Activated CD4-positive, alpha-beta memory T cell treated with anti-CD3 and anti-CD28 coated beads, Interleukin-2, amount 10 ng/mL, durations not matched to agents 7 days and 5 days (primary cell): ENCODE results near the gene NPW. TPM values are rescaled to one million over a fixed set of nuclear protein-coding genes. Genes with fewer than 3 reads are reported as not detected.
A peak's percentile ranks its signal among the peaks of the same experiment; 100 is the strongest.

Experiments
- CTCF ChIA-PET: fragments of 350-600 bp; sonication (Branson Sonifier 250); formaldehyde crosslinking; loops from one replicate; lab custom pipeline; 2021; ENCODE audit warnings: antibody characterized with exemption, inconsistent platforms; lab: Charles Lee
- POLR2A ChIA-PET: fragments of 350-600 bp; sonication (Branson Sonifier 250); formaldehyde crosslinking; loops from one replicate; lab custom pipeline; 2021; ENCODE audit warnings: antibody characterized with exemption; lab: Charles Lee
- DNase-seq: peaks from one replicate; pipeline ENCODE4 v3.0.0-alpha.2; 2020
- H3K27ac Mint-ChIP-seq: one replicate; pipeline ENCODE4 v1.8.0; 2021; ENCODE audit warnings: mild to moderate bottlenecking, mixed read lengths
- H3K27me3 Mint-ChIP-seq: one replicate; pipeline ENCODE4 v1.8.0; 2021; ENCODE audit warnings: mixed read lengths
- H3K36me3 Mint-ChIP-seq: one replicate; pipeline ENCODE4 v1.8.0; 2021; ENCODE audit warnings: low read depth, mixed read lengths
- H3K4me1 Mint-ChIP-seq: one replicate; pipeline ENCODE4 v1.8.0; 2021; ENCODE audit warnings: mixed read lengths
- H3K4me3 Mint-ChIP-seq: one replicate; pipeline ENCODE4 v1.8.0; 2021; ENCODE audit warnings: mild to moderate bottlenecking, mixed read lengths
- H3K9me3 Mint-ChIP-seq: one replicate; pipeline ENCODE4 v1.8.0; 2021; ENCODE audit warnings: mixed read lengths
- total RNA-seq, 2 experiments: library from RNA; stranded (reverse); gene quantifications; one replicate each; pipeline ENCODE4 v1.2.3, GENCODE V29; 2021

The NPW gene
- under 1 TPM; 0.48 to 0.65 TPM for total RNA-seq

DNA sequence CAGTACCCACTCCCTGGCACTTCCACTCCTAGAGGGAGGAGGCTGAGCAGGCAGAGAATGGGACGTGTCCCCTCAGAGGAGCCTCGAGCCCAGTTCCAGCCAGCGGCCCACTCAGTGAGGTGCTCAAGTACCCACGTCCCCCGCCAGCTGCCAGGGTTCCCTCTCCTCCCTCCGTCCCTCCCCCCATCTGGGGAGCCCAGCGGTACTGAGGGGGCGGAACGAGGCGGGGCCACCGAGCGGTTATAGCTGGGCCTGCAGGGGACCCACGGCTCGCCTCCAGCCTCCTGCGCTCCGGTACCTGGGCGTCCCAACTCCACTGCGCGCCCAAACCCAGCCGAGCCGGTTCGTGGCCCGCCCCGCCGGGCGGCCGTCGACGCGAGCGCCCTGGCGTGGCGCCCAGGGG is at the start of gene NPW:
NPW (plus strand) TSS at position 268 of the 403 bp plus-strand sequence.
- peaks cover 31% of the 10 kb centered on the region for H3K27me3 Mint-ChIP-seq
- no peaks in the 10 kb centered on the region for H3K9me3 Mint-ChIP-seq
- H3K4me3 Mint-ChIP-seq = no peak within 1 kb of the TSS
- ChIA-PET CTCF (interaction anchor here (1.2 to 1.6 kb wide), 3 partner anchors 28 to 127 kb away, joined by 4 to 7 read pairs (median 6); partner anchors contain the start of genes NTHL1 and TSC2), POLR2A (interaction anchor here (2.5 kb wide), 1 partner anchor 136 kb away, joined by 8 read pairs; the partner anchor contains the start of gene TRAF7)
- peaks cover 14% of the 10 kb centered on the region for H3K4me1 Mint-ChIP-seq
- no peak within 1 kb of the TSS for H3K27ac Mint-ChIP-seq
- H3K36me3 Mint-ChIP-seq = no peaks in the 10 kb centered on the region
- DNase-seq = no peak

DNA sequence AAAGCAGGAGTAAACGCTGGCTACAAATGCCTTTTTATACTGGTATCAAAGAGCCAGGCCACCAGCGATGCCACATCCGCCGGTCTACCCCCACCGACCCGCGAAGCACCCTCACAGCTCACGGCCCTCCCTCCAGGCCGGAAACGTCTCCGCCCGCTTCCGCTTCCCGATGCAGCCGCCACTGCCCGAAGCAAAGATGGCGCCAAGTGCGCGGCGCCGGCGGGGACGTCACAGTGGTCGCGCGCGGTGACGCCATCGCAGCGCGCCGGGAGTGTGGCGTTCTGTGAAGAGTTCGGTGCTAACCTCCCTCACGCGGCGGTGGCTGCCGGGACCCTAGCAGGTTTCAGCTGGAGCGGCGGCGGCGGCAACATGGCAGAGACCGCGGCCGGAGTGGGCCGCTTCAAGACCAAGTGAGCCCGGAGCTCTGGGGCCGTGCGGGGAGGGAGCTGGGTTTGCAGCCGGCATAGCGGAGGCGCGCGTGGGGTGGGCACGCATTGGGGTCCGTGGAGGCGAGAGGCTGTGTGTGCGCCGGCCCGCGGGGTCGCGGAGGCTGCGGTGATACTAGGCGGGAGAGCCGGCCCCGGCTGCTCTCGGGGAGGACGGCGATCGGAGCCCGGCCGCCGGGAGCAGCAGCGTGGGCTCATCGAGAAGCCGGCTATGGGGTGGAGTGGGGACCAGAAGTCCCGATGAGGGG is 47.6 kb upstream of the NPW start, which contains the start of gene TBL3:
TBL3 (plus strand) TSS at position 258 of the 694 bp plus-strand sequence; CDS start at position 370, 112 bp downstream.
- H3K36me3 Mint-ChIP-seq = peaks cover 22% of the 10 kb centered on the region
- no peaks in the 10 kb centered on the region for H3K27me3 Mint-ChIP-seq
- ChIA-PET CTCF (interaction anchor here (0.7 to 2.3 kb wide), 7 partner anchors 11 to 183 kb away, joined by 3 to 8 read pairs (median 3); partner anchors contain the start of genes GFER and TRAF7), POLR2A (interaction anchor here (0.7 to 3.9 kb wide), 14 partner anchors 9 to 189 kb away, joined by 3 to 48 read pairs (median 5); partner anchors contain the start of genes GFER, MSRB1, NDUFB10 and NOXO1)
- H3K9me3 Mint-ChIP-seq = no peaks in the 10 kb centered on the region
- peak within 1 kb of the TSS; percentile 95 for H3K27ac Mint-ChIP-seq
- DNase-seq = peak; percentile 98
- peak within 1 kb of the TSS; percentile 90 for H3K4me3 Mint-ChIP-seq
- H3K4me1 Mint-ChIP-seq = peaks cover 34% of the 10 kb centered on the region

DNA sequence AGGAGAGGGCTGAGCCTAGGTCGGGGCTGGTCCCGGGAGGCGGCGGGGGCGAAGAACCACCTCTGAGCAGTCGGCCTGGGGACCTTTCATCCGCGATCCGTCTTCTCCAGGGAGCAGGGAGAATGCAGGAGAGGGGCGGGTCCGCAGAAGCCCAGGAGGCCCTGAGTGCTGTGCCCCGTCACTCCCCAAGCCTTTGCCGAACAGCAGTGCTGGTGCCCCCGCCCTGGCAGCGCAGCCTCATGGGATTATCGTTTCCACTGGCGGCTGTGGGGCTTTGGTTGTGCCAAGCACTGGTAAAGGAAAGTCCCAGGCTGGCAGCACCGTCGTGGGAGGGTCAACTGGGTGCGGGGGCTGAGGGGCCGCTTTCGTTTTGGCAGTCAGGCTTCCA is 47.1 kb upstream of the NPW start:
- Mint-ChIP-seq H3K9me3 (no peaks in the 10 kb centered on the region), H3K4me3 (peak overlapping the region; percentile 90), H3K4me1 (peaks cover 31% of the 10 kb centered on the region), H3K27me3 (no peaks in the 10 kb centered on the region), H3K27ac (peak overlapping the region; percentile 95), H3K36me3 (peaks cover 20% of the 10 kb centered on the region)
- ChIA-PET POLR2A (interaction anchor here (0.7 to 3.9 kb wide), 10 partner anchors 8 to 190 kb away, joined by 3 to 48 read pairs (median 6); partner anchors contain the start of genes GFER, NDUFB10, NOXO1 and NUBP2), CTCF (interaction anchor here (0.8 to 2.3 kb wide), 2 partner anchors 32 to 168 kb away, joined by 3 to 8 read pairs; no protein-coding TSS in a partner anchor)
- peak; percentile 28 for DNase-seq

DNA sequence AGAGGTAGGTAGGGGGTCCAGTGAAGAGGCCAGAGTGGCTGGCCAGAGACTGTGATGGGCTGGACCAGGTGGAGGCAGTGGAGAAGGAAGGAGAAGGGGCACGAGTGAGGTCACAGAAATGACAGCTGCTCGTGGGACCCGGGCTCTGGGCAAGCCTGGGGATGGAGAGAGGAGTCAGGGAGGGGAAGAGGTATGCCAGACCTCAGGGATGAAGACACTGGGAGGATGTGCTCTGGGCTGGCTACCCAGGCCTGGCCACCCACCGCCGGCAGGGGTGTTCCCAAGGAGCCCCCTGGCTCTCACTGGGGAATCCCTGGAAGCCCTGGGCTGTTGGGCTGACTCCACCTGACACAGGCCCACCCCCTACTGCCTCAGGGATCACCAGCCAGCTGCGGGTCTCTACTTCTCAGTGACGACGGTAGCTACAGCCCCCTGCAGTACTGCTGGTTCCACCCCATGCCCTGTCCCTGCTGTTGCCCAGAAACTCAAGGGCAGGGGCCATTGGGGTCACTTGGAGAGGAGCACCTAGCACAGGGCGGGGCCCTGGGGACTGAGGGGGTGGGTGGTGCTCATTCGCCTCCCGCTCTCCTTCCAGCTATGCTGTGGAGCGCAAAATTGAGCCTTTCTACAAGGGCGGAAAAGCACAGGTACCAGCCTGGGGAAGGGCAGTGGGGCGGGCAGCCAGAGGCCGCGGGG is 46.0 kb upstream of the NPW start:
- no peak for DNase-seq
- H3K27me3 Mint-ChIP-seq = no peaks in the 10 kb centered on the region
- no peak overlapping the region for H3K4me3 Mint-ChIP-seq
- no peak overlapping the region for H3K27ac Mint-ChIP-seq
- peaks cover 23% of the 10 kb centered on the region for H3K36me3 Mint-ChIP-seq
- H3K4me1 Mint-ChIP-seq = peaks cover 29% of the 10 kb centered on the region
- H3K9me3 Mint-ChIP-seq = no peaks in the 10 kb centered on the region
- ChIA-PET POLR2A (interaction anchor here (0.8 to 3.9 kb wide), 3 partner anchors 9 to 11 kb away, joined by 3 to 47 read pairs (median 8); partner anchors contain the start of genes GFER and RPS2), CTCF (no interaction called here)

DNA sequence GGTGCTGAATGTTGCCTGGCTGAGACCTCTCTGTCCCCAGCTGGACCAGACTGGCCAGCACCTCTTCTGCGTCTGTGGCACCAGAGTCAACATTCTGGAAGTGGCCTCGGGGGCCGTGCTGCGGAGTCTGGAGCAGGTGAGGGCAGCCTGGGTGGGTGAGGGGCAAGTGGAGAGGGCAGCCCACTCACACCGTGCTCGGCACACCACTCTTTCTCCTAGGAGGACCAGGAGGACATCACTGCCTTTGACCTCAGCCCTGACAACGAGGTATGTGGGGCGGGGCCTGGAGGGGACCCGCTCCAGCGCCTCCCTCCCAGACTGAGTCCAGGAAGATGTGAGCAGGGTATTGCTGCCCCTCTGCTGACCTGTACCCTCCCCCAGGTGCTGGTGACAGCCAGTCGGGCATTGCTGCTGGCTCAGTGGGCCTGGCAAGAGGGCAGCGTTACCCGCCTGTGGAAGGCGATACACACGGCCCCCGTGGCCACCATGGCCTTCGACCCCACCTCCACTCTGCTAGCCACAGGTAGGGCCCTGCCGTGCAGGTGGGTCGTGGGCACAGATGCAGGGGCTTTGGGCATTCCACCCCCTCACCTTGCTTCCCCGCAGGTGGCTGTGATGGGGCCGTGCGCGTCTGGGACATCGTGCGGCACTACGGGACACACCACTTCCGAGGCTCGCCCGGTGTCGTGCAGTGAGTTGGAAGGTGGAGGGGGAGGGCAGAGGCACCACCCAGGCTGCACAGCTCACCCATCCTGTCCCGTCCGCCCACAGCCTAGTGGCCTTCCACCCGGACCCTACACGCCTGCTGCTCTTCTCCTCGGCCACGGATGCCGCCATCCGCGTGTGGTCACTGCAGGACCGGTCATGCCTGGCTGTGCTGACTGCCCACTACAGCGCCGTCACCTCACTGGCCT is 45.2 kb upstream of the NPW start:
- Mint-ChIP-seq H3K9me3 (no peaks in the 10 kb centered on the region), H3K4me1 (peaks cover 29% of the 10 kb centered on the region), H3K27me3 (no peaks in the 10 kb centered on the region), H3K36me3 (peaks cover 24% of the 10 kb centered on the region), H3K4me3 (peak overlapping the region; percentile 17), H3K27ac (no peak overlapping the region)
- ChIA-PET POLR2A (interaction anchor here (1.7 to 12.7 kb wide), 3 partner anchors 9 to 11 kb away, joined by 8 to 149 read pairs (median 47); partner anchors contain the start of genes GFER, NDUFB10, RNF151 and RPS2), CTCF (no interaction called here)
- DNase-seq = no peak

DNA sequence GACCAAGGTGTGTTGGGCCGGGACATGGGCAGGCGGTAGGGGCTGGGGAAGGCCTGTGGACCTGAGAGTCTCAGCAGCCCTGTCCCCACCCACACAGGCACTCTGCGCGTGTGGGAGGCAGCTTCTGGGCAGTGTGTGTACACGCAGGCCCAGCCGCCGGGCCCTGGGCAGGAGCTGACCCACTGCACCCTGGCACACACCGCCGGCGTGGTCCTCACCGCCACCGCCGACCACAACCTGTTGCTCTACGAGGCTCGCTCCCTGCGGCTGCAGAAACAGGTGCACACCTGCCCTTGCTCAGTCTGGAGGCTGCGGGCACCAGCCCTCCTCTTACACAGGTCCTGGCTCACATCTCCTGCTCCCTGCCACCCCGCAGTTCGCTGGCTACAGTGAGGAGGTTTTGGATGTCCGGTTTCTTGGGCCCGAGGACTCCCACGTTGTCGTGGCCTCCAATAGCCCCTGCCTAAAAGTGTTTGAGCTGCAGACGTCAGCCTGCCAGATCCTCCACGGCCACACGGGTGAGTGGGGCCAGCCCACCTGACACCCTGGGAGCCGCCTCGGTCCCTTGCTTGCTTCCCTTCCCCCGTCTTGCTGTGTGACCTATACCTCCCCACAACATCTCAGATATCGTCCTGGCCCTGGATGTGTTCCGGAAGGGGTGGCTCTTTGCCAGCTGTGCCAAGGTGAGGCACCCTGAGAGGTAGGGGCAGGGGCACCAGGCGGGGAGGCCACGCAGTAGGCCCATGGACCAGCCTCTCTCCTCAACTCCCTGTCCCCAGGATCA is 44.0 kb upstream of the NPW start:
- no peak for DNase-seq
- ChIA-PET CTCF (no interaction called here), POLR2A (interaction anchor here (12.7 kb wide), 1 partner anchor 12 kb away, joined by 149 read pairs; the partner anchor contains the start of genes NDUFB10, RNF151 and RPS2)
- H3K27ac Mint-ChIP-seq = no peak overlapping the region
- H3K4me1 Mint-ChIP-seq = peaks cover 25% of the 10 kb centered on the region
- H3K4me3 Mint-ChIP-seq = no peak overlapping the region
- H3K36me3 Mint-ChIP-seq = peaks cover 25% of the 10 kb centered on the region
- H3K27me3 Mint-ChIP-seq = peaks cover 5% of the 10 kb centered on the region
- no peaks in the 10 kb centered on the region for H3K9me3 Mint-ChIP-seq

DNA sequence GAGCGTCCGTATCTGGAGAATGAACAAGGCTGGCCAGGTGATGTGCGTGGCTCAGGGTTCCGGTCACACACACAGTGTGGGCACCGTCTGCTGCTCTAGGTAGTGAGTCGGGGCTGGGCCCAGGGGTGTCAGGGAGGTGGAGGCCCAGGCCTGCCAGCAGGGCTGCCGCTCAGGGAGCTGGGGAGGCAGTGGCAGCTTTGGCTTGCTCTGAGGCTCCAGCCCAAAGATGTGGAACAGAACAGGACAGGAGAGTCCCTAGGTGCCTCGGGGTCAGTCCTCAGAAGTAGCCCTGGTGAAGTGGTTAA is 43.4 kb upstream of the NPW start:
- CTCF ChIA-PET = no interaction called here
- POLR2A ChIA-PET = interaction anchor here (12.7 kb wide), 1 partner anchor 12 kb away, joined by 149 read pairs; the partner anchor contains the start of genes NDUFB10, RNF151 and RPS2

DNA sequence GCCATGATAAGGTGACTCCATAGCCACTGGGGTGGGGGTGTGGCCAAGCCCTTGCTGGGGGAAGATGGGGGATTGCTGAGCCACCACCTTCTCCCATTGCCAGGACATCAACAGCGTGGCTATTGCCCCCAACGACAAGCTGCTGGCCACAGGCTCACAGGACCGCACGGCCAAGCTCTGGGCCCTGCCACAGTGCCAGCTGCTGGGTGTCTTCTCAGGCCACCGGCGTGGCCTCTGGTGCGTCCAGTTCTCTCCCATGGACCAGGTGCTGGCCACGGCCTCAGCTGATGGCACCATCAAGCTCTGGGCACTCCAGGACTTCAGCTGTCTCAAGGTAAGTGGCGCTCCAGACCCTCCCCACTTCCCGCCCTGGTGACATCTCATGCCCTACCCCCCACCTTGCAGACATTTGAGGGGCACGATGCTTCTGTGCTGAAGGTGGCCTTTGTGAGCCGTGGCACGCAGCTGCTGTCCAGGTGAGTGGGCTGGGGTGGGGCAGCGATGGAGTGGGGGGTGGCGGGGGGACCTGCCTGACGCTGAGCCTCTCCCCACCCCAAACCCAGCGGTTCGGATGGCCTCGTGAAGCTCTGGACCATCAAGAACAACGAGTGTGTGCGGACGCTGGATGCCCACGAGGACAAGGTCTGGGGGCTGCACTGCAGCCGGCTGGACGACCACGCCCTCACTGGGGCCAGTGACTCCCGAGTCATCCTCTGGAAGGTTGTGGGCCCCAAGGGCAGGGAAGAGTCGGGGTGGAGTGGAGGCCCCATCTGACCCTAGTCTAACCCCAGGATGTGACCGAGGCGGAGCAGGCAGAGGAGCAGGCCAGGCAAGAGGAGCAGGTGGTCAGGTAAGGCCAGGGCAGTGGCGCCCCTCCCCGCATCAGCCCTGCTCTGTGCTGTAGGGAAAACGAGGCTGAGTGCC is 42.4 kb upstream of the NPW start:
- Mint-ChIP-seq H3K9me3 (no peaks in the 10 kb centered on the region), H3K27ac (no peak overlapping the region), H3K4me1 (peaks cover 15% of the 10 kb centered on the region), H3K27me3 (peaks cover 16% of the 10 kb centered on the region), H3K4me3 (no peak overlapping the region), H3K36me3 (peaks cover 18% of the 10 kb centered on the region)
- POLR2A ChIA-PET = interaction anchor here (1.1 to 12.7 kb wide), 4 partner anchors 13 to 177 kb away, joined by 3 to 149 read pairs (median 4); partner anchors contain the start of genes NDUFB10, RNF151 and RPS2
- CTCF ChIA-PET = no interaction called here
- DNase-seq = no peak

More for the DNA sequence above, 43.4 kb upstream of the NPW start:
- DNase-seq = no peak
- Mint-ChIP-seq H3K4me3 (no peak overlapping the region), H3K9me3 (no peaks in the 10 kb centered on the region), H3K27ac (no peak overlapping the region), H3K4me1 (peaks cover 20% of the 10 kb centered on the region), H3K36me3 (peaks cover 25% of the 10 kb centered on the region), H3K27me3 (peaks cover 7% of the 10 kb centered on the region)

DNA sequence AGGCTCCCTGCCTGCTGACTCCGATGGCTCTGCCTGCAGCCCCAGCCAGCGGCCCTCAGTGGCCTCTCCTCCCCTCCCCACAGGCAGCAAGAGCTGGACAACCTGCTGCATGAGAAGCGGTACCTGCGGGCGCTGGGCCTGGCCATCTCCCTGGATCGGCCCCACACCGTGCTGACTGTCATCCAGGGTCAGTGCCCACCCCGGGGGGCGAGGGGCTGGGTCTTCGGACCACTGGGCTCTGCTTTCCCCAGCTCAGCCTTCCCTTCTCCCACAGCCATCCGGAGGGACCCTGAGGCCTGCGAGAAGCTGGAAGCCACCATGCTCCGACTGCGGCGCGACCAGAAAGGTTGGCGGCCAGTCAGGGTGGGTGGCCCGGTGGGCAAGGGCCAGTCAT is 41.7 kb upstream of the NPW start:
- H3K27ac Mint-ChIP-seq = no peak overlapping the region
- peaks cover 18% of the 10 kb centered on the region for H3K36me3 Mint-ChIP-seq
- no peak for DNase-seq
- peaks cover 13% of the 10 kb centered on the region for H3K4me1 Mint-ChIP-seq
- H3K4me3 Mint-ChIP-seq = no peak overlapping the region
- no peaks in the 10 kb centered on the region for H3K9me3 Mint-ChIP-seq
- peaks cover 22% of the 10 kb centered on the region for H3K27me3 Mint-ChIP-seq
- CTCF ChIA-PET = no interaction called here
- POLR2A ChIA-PET = interaction anchor here (1.1 to 12.7 kb wide), 4 partner anchors 14 to 177 kb away, joined by 3 to 149 read pairs (median 4); partner anchors contain the start of genes NDUFB10, RNF151 and RPS2

DNA sequence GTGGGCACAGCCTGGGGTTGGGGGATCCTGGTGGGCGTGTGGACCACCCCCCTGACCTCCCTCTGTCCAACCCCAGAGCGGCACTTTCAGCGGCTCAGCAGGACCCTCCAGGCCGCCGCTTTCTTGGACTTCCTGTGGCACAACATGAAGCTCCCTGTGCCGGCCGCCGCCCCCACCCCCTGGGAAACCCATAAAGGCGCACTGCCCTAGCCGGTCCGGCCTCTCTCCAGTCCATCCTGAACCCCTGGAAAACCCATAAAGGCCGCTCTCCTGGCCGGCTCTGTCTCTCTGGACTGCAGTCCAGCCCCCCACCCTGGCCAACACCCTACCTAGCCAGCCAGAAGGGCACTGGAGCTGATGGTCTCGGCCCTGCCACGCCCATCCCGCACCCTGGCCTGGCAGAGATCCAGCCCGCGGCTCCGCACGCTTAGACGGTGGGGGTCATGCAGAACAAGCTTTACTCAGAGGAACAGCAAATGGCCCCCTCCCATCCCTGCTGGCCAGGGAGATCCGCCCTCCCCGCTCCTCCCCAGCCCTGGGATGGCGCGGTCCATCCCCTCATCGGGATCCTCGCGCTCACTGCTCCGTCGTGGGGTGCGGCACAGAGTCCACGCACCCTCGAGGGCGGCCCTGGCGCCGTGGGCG is 41.0 kb upstream of the NPW start:
- peaks cover 27% of the 10 kb centered on the region for H3K27me3 Mint-ChIP-seq
- no peak overlapping the region for H3K27ac Mint-ChIP-seq
- H3K9me3 Mint-ChIP-seq = no peaks in the 10 kb centered on the region
- H3K4me3 Mint-ChIP-seq = no peak overlapping the region
- POLR2A ChIA-PET = interaction anchor here (1.1 to 12.7 kb wide), 3 partner anchors 15 to 169 kb away, joined by 3 to 149 read pairs (median 3); partner anchors contain the start of genes NDUFB10, RNF151 and RPS2
- DNase-seq = no peak
- H3K4me1 Mint-ChIP-seq = peaks cover 12% of the 10 kb centered on the region
- CTCF ChIA-PET = no interaction called here
- peaks cover 18% of the 10 kb centered on the region for H3K36me3 Mint-ChIP-seq
